Stimulated activated CD4-positive, alpha-beta T cell treated with anti-CD3 and anti-CD28 coated beads, TNF-alpha, amount 100 ng/mL, for 24 hours (primary cell): ENCODE measurements around the gene CAPN2.
"Not testable (repeated sequence)": the region's sequence is repeated elsewhere in the genome, so short reads cannot be mapped to it uniquely, and the experiment has no call there.

Source experiments
- DNase-seq, 3 experiments: peaks; one replicate each; pipeline ENCODE4 v3.0.0-alpha.2; 2020; ENCODE audit warnings: low read depth in 3 of 3

The CAPN2 gene

GRCh38 chr1:223738465-223739365, 26.4 kb downstream of the CAPN2 start:
- no peak for DNase-seq

GRCh38 chr1:223739366-223740037, 27.2 kb downstream of the CAPN2 start:
- no peak for DNase-seq

GRCh38 chr1:223740038-223740736, 27.8 kb downstream of the CAPN2 start:
- not testable (repeated sequence) for DNase-seq

- DNase-seq = no peak
Measured at GRCh38 chr1:223741861-223742260, 29.5 kb downstream of the CAPN2 start.

- no peak for DNase-seq
Measured at GRCh38 chr1:223742856-223743517, 30.6 kb downstream of the CAPN2 start.

- DNase-seq = no peak
Measured at GRCh38 chr1:223745731-223746130, 33.4 kb downstream of the CAPN2 start.

- DNase-seq = no peak
Measured at GRCh38 chr1:223747838-223748335, 35.5 kb downstream of the CAPN2 start.

GRCh38 chr1:223748405-223748772, 36.0 kb downstream of the CAPN2 start:
- no peak for DNase-seq

- DNase-seq = peak; percentile 38 to 63 (median 40)
Measured at GRCh38 chr1:223748773-223749733, 36.7 kb downstream of the CAPN2 start.

GRCh38 chr1:223750730-223751570, 38.6 kb downstream of the CAPN2 start:
- DNase-seq = no peak

- DNase-seq = no peak
Measured at GRCh38 chr1:223751696-223752095, 39.4 kb downstream of the CAPN2 start.

- no peak for DNase-seq
Measured at GRCh38 chr1:223752721-223753515, 40.6 kb downstream of the CAPN2 start.

- no peak for DNase-seq
Measured at GRCh38 chr1:223754681-223755431, 42.5 kb downstream of the CAPN2 start.

- no peak for DNase-seq
Measured at GRCh38 chr1:223755432-223755792, 43.1 kb downstream of the CAPN2 start.

- no peak for DNase-seq
Measured at GRCh38 chr1:223755992-223756775, 43.8 kb downstream of the CAPN2 start.

GRCh38 chr1:223756806-223757700, 44.7 kb downstream of the CAPN2 start:
- no peak for DNase-seq
